ENCODE measurements around the gene ZNHIT1. TPM values are rescaled to one million over a fixed set of nuclear protein-coding genes. Genes with fewer than 3 reads are reported as not detected.

ZNHIT1 gene
- polyA plus RNA-seq, 1 of the 3 experiments (the other 2 are of a cell fraction), result 101 TPM

DNA sequence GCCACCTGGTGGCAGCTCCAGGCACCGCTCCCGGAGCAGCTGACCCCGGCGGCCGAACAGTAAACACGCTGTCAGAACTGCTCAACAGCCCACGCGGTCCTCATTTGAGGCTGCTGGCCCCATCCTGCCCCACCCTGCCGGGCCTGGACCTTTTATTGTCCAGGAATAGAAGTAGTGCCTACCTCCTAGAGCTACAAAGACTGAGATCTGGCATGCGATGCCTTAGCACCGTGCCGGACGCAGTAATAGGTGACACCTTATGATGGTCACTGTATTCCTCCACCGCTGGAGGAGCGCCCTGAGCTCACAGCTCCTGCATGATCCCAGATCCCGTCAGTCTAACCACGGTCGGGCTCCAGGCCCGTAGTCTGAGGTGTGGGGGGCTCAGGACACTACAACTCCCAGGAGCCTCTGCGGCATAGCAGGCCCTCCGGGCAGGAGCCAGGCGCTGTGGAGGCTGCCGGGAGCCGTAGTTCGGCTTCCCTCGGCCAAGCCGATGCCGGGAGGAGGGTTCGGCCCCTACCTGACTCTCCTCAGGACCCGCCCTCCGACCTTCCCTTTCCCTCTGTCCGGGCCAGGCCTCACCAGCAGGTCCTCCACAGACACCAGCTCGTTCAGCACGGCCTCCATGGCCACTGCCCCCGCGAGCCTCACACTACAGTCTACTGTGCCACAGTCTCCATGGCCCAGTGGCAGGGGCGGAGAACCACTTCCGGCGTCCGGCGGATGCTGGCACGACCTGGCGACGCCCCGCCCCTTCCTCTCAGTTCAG is 26.6 kb downstream of the ZNHIT1 start, which contains the start of gene FIS1:
Gene FIS1, minus strand, starts transcription at position 707 of the 772 bp plus-strand sequence. Its CDS starts 77 bp downstream, at position 630.
- no peaks in the 10 kb centered on the region for H3K27me3 ChIP-seq (ENCODE audit: insufficient read depth)
- no peaks in the 10 kb centered on the region for H3K9me3 ChIP-seq
- peaks cover 7 to 14% of the 10 kb centered on the region in 2 experiments; a peak in 1 of 4 replicates for H3K4me1 ChIP-seq (ENCODE audit: control insufficient read depth in 1 of 2, insufficient read depth in 2 of 2, low read depth in 1 of 2, low read length in 1 of 2)
- ChIA-PET CTCF (interaction anchor here (0.6 to 6.0 kb wide), 52 partner anchors 9 to 392 kb away, joined by 3 to 66 read pairs (median 5); partner anchors contain the start of genes IFT22, NAT16, PLOD3 and SLC12A9), POLR2A (interaction anchor here (1.2 to 2.2 kb wide), 7 partner anchors 8 to 101 kb away, joined by 4 to 38 read pairs (median 7); partner anchors contain the start of genes PLOD3, VGF and ZNHIT1)
- peak within 1 kb of the TSS; percentile 73 for H2AFZ ChIP-seq (ENCODE audit: low read depth)
- H3K36me3 ChIP-seq (replicated peaks in 1 of 2; ENCODE audit: control insufficient read depth in 1 of 2, insufficient read depth in 2 of 2, low read length in 1 of 2), result peaks cover 13 to 48% of the 10 kb centered on the region in 2 experiments
- H3K4me3 ChIP-seq (ENCODE audit: low read depth in 2 of 2, low read length in 1 of 2), result peak within 1 kb of the TSS; percentile 77 to 89
- DNase-seq, result peak; percentile 98
- H3K27ac ChIP-seq (ENCODE audit: low read depth in 2 of 2, low read length in 1 of 2), result peak within 1 kb of the TSS; percentile 80 to 93
- 1% methylated on average over 42 of the region's 45 CpGs for WGBS (ENCODE audit: low lambda C conversion rate)
- H3K4me2 ChIP-seq, result peak within 1 kb of the TSS; percentile 98
- H4K20me1 ChIP-seq (ENCODE audit: insufficient read depth), result peaks cover 22% of the 10 kb centered on the region; the same call in 1 of the 2 replicates
- no peaks in the 10 kb centered on the region for H3K9me2 ChIP-seq
- peaks cover 82% of the 10 kb centered on the region for H3K79me2 ChIP-seq (ENCODE audit: insufficient read depth)
- H3K9ac ChIP-seq, result peak within 1 kb of the TSS; percentile 68
- peaks cover 8% of the 10 kb centered on the region for H3F3A ChIP-seq (replicated peaks; ENCODE audit: insufficient read depth)
- no peak for TF ChIP-seq NRF1 (IDR thresholded peaks at IDR 0.05; ENCODE audit: low read depth, low read length)
- TF ChIP-seq FOXM1 (IDR thresholded peaks at IDR 0.05; ENCODE audit: low read depth), result no peak
- peak; percentile 3; the same call in 1 of the 2 replicates for TF ChIP-seq RCOR1 (IDR thresholded peaks at IDR 0.05; ENCODE audit: low read length)
- TF ChIP-seq POLR2AphosphoS5 (IDR thresholded peaks at IDR 0.05; ENCODE audit: low read depth, low read length), result peak; percentile 94
- TF ChIP-seq, protein P1, sequence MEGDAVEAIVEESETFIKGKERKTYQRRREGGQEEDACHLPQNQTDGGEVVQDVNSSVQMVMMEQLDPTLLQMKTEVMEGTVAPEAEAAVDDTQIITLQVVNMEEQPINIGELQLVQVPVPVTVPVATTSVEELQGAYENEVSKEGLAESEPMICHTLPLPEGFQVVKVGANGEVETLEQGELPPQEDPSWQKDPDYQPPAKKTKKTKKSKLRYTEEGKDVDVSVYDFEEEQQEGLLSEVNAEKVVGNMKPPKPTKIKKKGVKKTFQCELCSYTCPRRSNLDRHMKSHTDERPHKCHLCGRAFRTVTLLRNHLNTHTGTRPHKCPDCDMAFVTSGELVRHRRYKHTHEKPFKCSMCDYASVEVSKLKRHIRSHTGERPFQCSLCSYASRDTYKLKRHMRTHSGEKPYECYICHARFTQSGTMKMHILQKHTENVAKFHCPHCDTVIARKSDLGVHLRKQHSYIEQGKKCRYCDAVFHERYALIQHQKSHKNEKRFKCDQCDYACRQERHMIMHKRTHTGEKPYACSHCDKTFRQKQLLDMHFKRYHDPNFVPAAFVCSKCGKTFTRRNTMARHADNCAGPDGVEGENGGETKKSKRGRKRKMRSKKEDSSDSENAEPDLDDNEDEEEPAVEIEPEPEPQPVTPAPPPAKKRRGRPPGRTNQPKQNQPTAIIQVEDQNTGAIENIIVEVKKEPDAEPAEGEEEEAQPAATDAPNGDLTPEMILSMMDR (IDR thresholded peaks at IDR 0.05), result peak; percentile 98
- TF ChIP-seq IRF3 (IDR thresholded peaks at IDR 0.05; ENCODE audit: low read depth, low read length), result no peak
- TF ChIP-seq, protein P2, sequence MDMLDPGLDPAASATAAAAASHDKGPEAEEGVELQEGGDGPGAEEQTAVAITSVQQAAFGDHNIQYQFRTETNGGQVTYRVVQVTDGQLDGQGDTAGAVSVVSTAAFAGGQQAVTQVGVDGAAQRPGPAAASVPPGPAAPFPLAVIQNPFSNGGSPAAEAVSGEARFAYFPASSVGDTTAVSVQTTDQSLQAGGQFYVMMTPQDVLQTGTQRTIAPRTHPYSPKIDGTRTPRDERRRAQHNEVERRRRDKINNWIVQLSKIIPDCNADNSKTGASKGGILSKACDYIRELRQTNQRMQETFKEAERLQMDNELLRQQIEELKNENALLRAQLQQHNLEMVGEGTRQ (IDR thresholded peaks at IDR 0.05; ENCODE audit: borderline replicate concordance, low read depth, low read length), result no peak
- no peak for TF ChIP-seq JUND (IDR thresholded peaks at IDR 0.05)
- TF ChIP-seq YY1 (IDR thresholded peaks at IDR 0.05; ENCODE audit: low read depth), result peak; percentile 78; the same call in 1 of the 2 replicates
- no peak for TF ChIP-seq RFX5 (IDR thresholded peaks at IDR 0.05; ENCODE audit: low read length)
- TF ChIP-seq FOSL2 (IDR thresholded peaks at IDR 0.05; ENCODE audit: borderline replicate concordance, low read depth), result no peak
- no peak for TF ChIP-seq TCF12 (IDR thresholded peaks at IDR 0.05)
- 0 out of 2 replicates have a peak, but pooled peaks have one; percentile 39 for TF ChIP-seq FOXJ3 (CRISPR knock-in tag; IDR thresholded peaks at IDR 0.05)
- peak; percentile 61 for TF ChIP-seq TAF1 (IDR thresholded peaks at IDR 0.05; ENCODE audit: borderline replicate concordance, low read depth, low read length)
- TF ChIP-seq RXRA (IDR thresholded peaks at IDR 0.05; ENCODE audit: borderline replicate concordance, low read depth), result no peak
- 0 out of 2 replicates have a peak, but pooled peaks have one; percentile 20 for TF ChIP-seq REST (IDR thresholded peaks at IDR 0.05; ENCODE audit: low read depth, low read length)
- TF ChIP-seq TEAD4 (IDR thresholded peaks at IDR 0.05; ENCODE audit: borderline replicate concordance, insufficient read depth), result no peak
- TF ChIP-seq PBX3 (IDR thresholded peaks at IDR 0.05), result 0 out of 2 replicates have a peak, but pooled peaks have one; percentile 19
- TF ChIP-seq NFIC (IDR thresholded peaks at IDR 0.05; ENCODE audit: borderline replicate concordance), result no peak; the same call in 1 of the 2 replicates
- TF ChIP-seq, protein P3, sequence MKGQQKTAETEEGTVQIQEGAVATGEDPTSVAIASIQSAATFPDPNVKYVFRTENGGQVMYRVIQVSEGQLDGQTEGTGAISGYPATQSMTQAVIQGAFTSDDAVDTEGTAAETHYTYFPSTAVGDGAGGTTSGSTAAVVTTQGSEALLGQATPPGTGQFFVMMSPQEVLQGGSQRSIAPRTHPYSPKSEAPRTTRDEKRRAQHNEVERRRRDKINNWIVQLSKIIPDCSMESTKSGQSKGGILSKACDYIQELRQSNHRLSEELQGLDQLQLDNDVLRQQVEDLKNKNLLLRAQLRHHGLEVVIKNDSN (IDR thresholded peaks at IDR 0.05; ENCODE audit: borderline replicate concordance, low read depth), result no peak; the same call in 1 of the 2 replicates
- TF ChIP-seq GATA2 (CRISPR knock-in tag; IDR thresholded peaks at IDR 0.05), result 0 out of 2 replicates have a peak, but pooled peaks have one; percentile 27
- TF ChIP-seq EP300 (IDR thresholded peaks at IDR 0.05; ENCODE audit: borderline replicate concordance in 1 of 2, low read depth in 1 of 2, low read length in 1 of 2), result no peak
